OCI-LY3 (cell line): ENCODE data around the gene PIBF1.

ENCODE experiments used
- CTCF ChIP-seq: fragments of 200-600, 300-600 bp; sonication (generic); IDR thresholded peaks from 2 replicates; pipeline ENCODE4 v1.5.1; 2014; ENCODE audit warnings: antibody characterized with exemption, low read length, low read depth
- EZH2phosphoT487 ChIP-seq: fragments of 200-600 bp; shearing (Covaris generic); IDR thresholded peaks from 2 replicates; pipeline ENCODE4 v1.6.1; 2018; ENCODE audit warnings: antibody characterized with exemption, mixed run types, low read depth

- TF ChIP-seq CTCF = no peak
- TF ChIP-seq EZH2phosphoT487 = no peak
Measured at GRCh38 chr13:73034901-73035300, 253.0 kb downstream of the PIBF1 start.
